Psoas muscle (tissue), 8 donors: ENCODE data around the gene MGAT5B. TPM values are rescaled to one million over a fixed set of nuclear protein-coding genes. Genes with fewer than 3 reads are reported as not detected.

Experiments
- ATAC-seq, 4 donors: fragments of 200-7000 bp; cut with Tn5 transposase; one replicate each; pipeline ENCODE4 v1.9.1; 2020; ENCODE audit warnings: moderate library complexity in 3 of 4, mild to moderate bottlenecking in 2 of 4
- DNase-seq, 2 donors: peaks; one replicate each; pipeline ENCODE4 v3.0.0-alpha.2; 2020
- H3K27ac ChIP-seq: fragments of 200-600 bp; one replicate; pipeline ENCODE4 v1.8.0; 2022
- H3K27me3 ChIP-seq, 3 donors: fragments of 200-600 bp in 1 of 3; one replicate each; pipeline versions ENCODE4 v1.6.1 to v1.8.0; 2013 to 2022; ENCODE audit warnings: low read length in 2 of 3, mild to moderate bottlenecking in 2 of 3, moderate library complexity in 1 of 3; ENCODE audit not compliant: insufficient read depth in 3 of 3
- H3K36me3 ChIP-seq, 2 donors: fragments of 200-600 bp in 1 of 2; one replicate each; pipeline versions ENCODE4 v1.6.1 to v1.8.0; 2013 to 2022; ENCODE audit warnings: low read depth in 1 of 2, mild to moderate bottlenecking in 1 of 2, moderate library complexity in 1 of 2; ENCODE audit not compliant: insufficient read depth in 1 of 2
- H3K4me1 ChIP-seq: fragments of 200-600 bp; one replicate; pipeline ENCODE4 v1.8.0; 2022
- H3K4me3 ChIP-seq: fragments of 200-600 bp; one replicate; pipeline ENCODE4 v1.8.0; 2022; ENCODE audit warnings: mild to moderate bottlenecking
- H3K9me3 ChIP-seq: fragments of 200-600 bp; one replicate; pipeline ENCODE4 v1.8.0; 2022
- CTCF ChIP-seq: fragments of 200-600 bp; IDR thresholded peaks from one replicate; pipeline ENCODE4 v1.8.0; 2022; ENCODE audit warnings: antibody characterized with exemption
- WGBS, 3 donors: extraction: QIAGEN DNeasy Blood & Tissue Kit; methylation state at CpG; one replicate each; pipeline versions ENCODE4 v1.1.6 to v1.1.7; 2013; 5-methylcytosine and 5-hydroxymethylcytosine counted together
- intact Hi-C, 2 donors: fragments of 100-400 bp; cut with DNase I; formaldehyde crosslinking; loops; one replicate each; pipeline versions ENCODE4 v1.11.0 to v1.14.2; 2022
- polyA plus RNA-seq, 3 donors: library from polyadenylated mRNA; stranded (reverse); fragments of 200-250 nt; gene quantifications; one replicate each; pipeline ENCODE4 v1.2.3, GENCODE V29; 2013
- total RNA-seq, 4 donors: library from RNA; stranded (reverse); fragmentation: NEBNext Ultra II Directional in 2 of 4; extraction: Animal tissue kit (Norgen Biotek cat#: 25700) in 2 of 4; gene quantifications; one replicate each; pipeline versions ENCODE4 v1.2.1 to v1.2.4, GENCODE V29; 2021 to 2023
- donor health status: healthy with polysubstance abuse.
- donor health status: DM: no; HTN: no; CAD: no; lungs with moderate emphysema.
- donor health status: Bipolar disorder and iron deficiency.
- donor health status: healthy.
- donor health status: DM: yes; HTN: yes; CAD: no.
- donor health status: DM: no; HTN: no; CAD: no.
- donor health status: DM: no; HTN: no; CAD: no.
- donor health status: DM: yes; HTN: yes; CAD: no.

Gene MGAT5B
- total and polyA plus RNA-seq, 7 donors = 0.03 to 0.34 (median 0.05) TPM; not detected in 3

GRCh38 chr17:76911299-76912017 lies 43.3 kb downstream of the MGAT5B start:
- H3K27me3 ChIP-seq = peaks cover 0 to 23% (median 0%) of the 10 kb centered on the region in 3 donors
- 60 to 71% (median 64%) methylated on average over 5 of the region's 5 CpGs for whole genome bisulfite sequencing, 3 donors
- ATAC-seq = no peak

GRCh38 chr17:76912421-76913164 lies 44.4 kb downstream of the MGAT5B start:
- H3K36me3 ChIP-seq = no peaks in the 10 kb centered on the region
- H3K27me3 ChIP-seq = peaks cover 0 to 16% (median 0%) of the 10 kb centered on the region in 3 donors
- H3K27ac ChIP-seq = no peak overlapping the region
- 85 to 88% (median 87%) methylated on average over 28 of the region's 28 CpGs for WGBS, 3 donors
- no peak for TF ChIP-seq CTCF
- no peak for DNase-seq
- intact Hi-C loops = no loop called here
- H3K4me3 ChIP-seq = no peak overlapping the region
- ATAC-seq = no peak
- H3K9me3 ChIP-seq = no peaks in the 10 kb centered on the region
- H3K4me1 ChIP-seq = no peaks in the 10 kb centered on the region

More at GRCh38 chr17:76911299-76912017, 43.3 kb downstream of the MGAT5B start:
- Histone ChIP-seq H3K4me3 (no peak overlapping the region), H3K27ac (no peak overlapping the region), H3K4me1 (no peaks in the 10 kb centered on the region), H3K36me3 (no peaks in the 10 kb centered on the region), H3K9me3 (no peaks in the 10 kb centered on the region)
- intact Hi-C loops = no loop called here
- DNase-seq = no peak
- TF ChIP-seq CTCF = no peak

GRCh38 chr17:76914937-76915336 lies 46.7 kb downstream of the MGAT5B start:
- DNase-seq = no peak
- Histone ChIP-seq H3K4me1 (no peaks in the 10 kb centered on the region), H3K36me3 (no peaks in the 10 kb centered on the region), H3K27me3 (peaks cover 0 to 13% (median 1%) of the 10 kb centered on the region in 3 donors), H3K9me3 (no peaks in the 10 kb centered on the region), H3K4me3 (no peak overlapping the region), H3K27ac (no peak overlapping the region)
- intact Hi-C loops = no loop called here
- 79 to 85% (median 80%) methylated on average over 6 of the region's 6 CpGs for WGBS, 3 donors
- ATAC-seq = no peak
- TF ChIP-seq CTCF = no peak

- 83 to 94% (median 87%) methylated on average over 27 to 28 of the region's 28 CpGs for WGBS, 3 donors
- Histone ChIP-seq H3K27ac (no peak overlapping the region), H3K9me3 (no peaks in the 10 kb centered on the region), H3K36me3 (no peaks in the 10 kb centered on the region), H3K4me1 (no peaks in the 10 kb centered on the region), H3K27me3 (peaks cover 0 to 11% (median 1%) of the 10 kb centered on the region in 3 donors), H3K4me3 (no peak overlapping the region)
- DNase-seq = no peak
- ATAC-seq = no peak
- no peak for TF ChIP-seq CTCF
- intact Hi-C loops = no loop called here
Measured at GRCh38 chr17:76915840-76916510, 47.8 kb downstream of the MGAT5B start.
